MCF 10A (cell line): ENCODE data around the gene CHKA. TPM values are rescaled to one million over a fixed set of nuclear protein-coding genes. Genes with fewer than 3 reads are reported as not detected.

Source experiments
- BruUV-seq: library from RNA; stranded (reverse); fragments of 400-500 nt; replicated peaks from 2 replicates; lab custom pipeline; 2021; lab: Mats Ljungman, UMichigan
- CTCF ChIA-PET: fragments of 300-600 bp; sonication (Branson Sonifier 250); formaldehyde crosslinking; extraction: SDS; loops from one replicate; lab custom pipeline; 2021; ENCODE audit warnings: antibody characterized with exemption, inconsistent platforms; lab: Yijun Ruan, JAX
- POLR2A ChIA-PET: fragments of 300-600, 350-650 bp; sonication (Branson Sonifier 250); formaldehyde crosslinking; extraction: SDS; loops from one replicate; lab custom pipeline; 2020; ENCODE audit warnings: antibody characterized with exemption, inconsistent platforms; lab: Yijun Ruan, JAX
- DNase-seq: peaks from one replicate; pipeline ENCODE4 v3.0.0-alpha.2; 2018; ENCODE audit not compliant: unreplicated experiment
- H3K27ac Mint-ChIP-seq: one replicate; pipeline ENCODE4 v1.8.0; 2022; ENCODE audit warnings: mild to moderate bottlenecking, low read depth, mixed read lengths; ENCODE audit not compliant: unreplicated experiment
- H3K27me3 Mint-ChIP-seq: one replicate; pipeline ENCODE4 v1.8.0; 2022; ENCODE audit warnings: mixed read lengths; ENCODE audit not compliant: insufficient read depth, unreplicated experiment
- H3K36me3 Mint-ChIP-seq: one replicate; pipeline ENCODE4 v1.8.0; 2022; ENCODE audit warnings: mild to moderate bottlenecking, moderate library complexity, mixed read lengths; ENCODE audit not compliant: insufficient read depth, unreplicated experiment
- H3K4me1 Mint-ChIP-seq: one replicate; pipeline ENCODE4 v1.8.0; 2022; ENCODE audit warnings: mixed read lengths; ENCODE audit not compliant: insufficient read depth, unreplicated experiment
- H3K4me3 Mint-ChIP-seq: one replicate; pipeline ENCODE4 v1.8.0; 2022; ENCODE audit warnings: mild to moderate bottlenecking, moderate library complexity, mixed read lengths; ENCODE audit not compliant: unreplicated experiment
- H3K9me3 Mint-ChIP-seq: one replicate; pipeline ENCODE4 v1.8.0; 2022; ENCODE audit warnings: mixed read lengths; ENCODE audit not compliant: unreplicated experiment
- CTCF ChIP-seq: fragments of 200-600 bp; IDR thresholded peaks from one replicate; pipeline ENCODE4 v1.8.0; 2022; ENCODE audit warnings: antibody characterized with exemption, mild to moderate bottlenecking; ENCODE audit not compliant: unreplicated experiment
- intact Hi-C: fragments of 100-400 bp; cut with micrococcal nuclease; formaldehyde crosslinking; loops from 2 replicates; pipeline ENCODE4 v1.14.1; 2022
- total RNA-seq: library from RNA; stranded (reverse); gene quantifications from 2 replicates; pipeline ENCODE4 v1.2.3, GENCODE V29; 2022

Gene CHKA
- total RNA-seq, 1 experiment from 2014 or later: 7.8 TPM

- no peak for DNase-seq
- BruUV-seq: no TSS peak
- peaks cover 4% of the 10 kb centered on the region for H3K4me1 Mint-ChIP-seq
- H3K4me3 Mint-ChIP-seq: no peak overlapping the region
- no peak overlapping the region for H3K27ac Mint-ChIP-seq
- no peaks in the 10 kb centered on the region for H3K9me3 Mint-ChIP-seq
- POLR2A ChIA-PET: interaction anchor here (1.0 to 1.3 kb wide), 2 partner anchors 13 to 45 kb away, joined by 3 to 4 read pairs; no protein-coding TSS in a partner anchor
- H3K27me3 Mint-ChIP-seq: no peaks in the 10 kb centered on the region
- H3K36me3 Mint-ChIP-seq: peaks cover 66% of the 10 kb centered on the region
- CTCF ChIA-PET: no interaction called here
- intact Hi-C loops: no loop called here
- TF ChIP-seq CTCF: no peak
Measured at GRCh38 chr11:68163691-68164090, 42.5 kb upstream of the CHKA start.

GRCh38 chr11:68160100-68160695, 39.0 kb upstream of the CHKA start:
- TF ChIP-seq CTCF: no peak
- DNase-seq: no peak
- H3K36me3 Mint-ChIP-seq: peaks cover 44% of the 10 kb centered on the region
- no peak overlapping the region for H3K4me3 Mint-ChIP-seq
- H3K27ac Mint-ChIP-seq: no peak overlapping the region
- peaks cover 4% of the 10 kb centered on the region for H3K4me1 Mint-ChIP-seq
- intact Hi-C loops: no loop called here
- no peaks in the 10 kb centered on the region for H3K27me3 Mint-ChIP-seq
- BruUV-seq: no TSS peak
- POLR2A ChIA-PET: interaction anchor here (1.5 kb wide), 1 partner anchor 11 kb away, joined by 3 read pairs; no protein-coding TSS in a partner anchor
- CTCF ChIA-PET: interaction anchor here (0.7 kb wide), 1 partner anchor 45 kb away, joined by 3 read pairs; no protein-coding TSS in a partner anchor
- no peaks in the 10 kb centered on the region for H3K9me3 Mint-ChIP-seq

GRCh38 chr11:68159665-68160064, 38.5 kb upstream of the CHKA start:
- DNase-seq: no peak
- Mint-ChIP-seq H3K36me3 (peaks cover 44% of the 10 kb centered on the region), H3K4me3 (no peak overlapping the region), H3K27me3 (no peaks in the 10 kb centered on the region), H3K27ac (no peak overlapping the region), H3K4me1 (peaks cover 4% of the 10 kb centered on the region), H3K9me3 (no peaks in the 10 kb centered on the region)
- ChIA-PET POLR2A (interaction anchor here (1.5 kb wide), 1 partner anchor 11 kb away, joined by 3 read pairs; no protein-coding TSS in a partner anchor), CTCF (no interaction called here)
- no TSS peak for BruUV-seq
- no peak for TF ChIP-seq CTCF
- intact Hi-C loops: no loop called here

GRCh38 chr11:68159161-68159560, 38.0 kb upstream of the CHKA start:
- DNase-seq: no peak
- peaks cover 4% of the 10 kb centered on the region for H3K4me1 Mint-ChIP-seq
- no peaks in the 10 kb centered on the region for H3K9me3 Mint-ChIP-seq
- no peak overlapping the region for H3K27ac Mint-ChIP-seq
- no TSS peak for BruUV-seq
- no peak for TF ChIP-seq CTCF
- CTCF ChIA-PET: interaction anchor here (1.0 kb wide), 1 partner anchor 8 kb away, joined by 3 read pairs; no protein-coding TSS in a partner anchor
- H3K36me3 Mint-ChIP-seq: peaks cover 44% of the 10 kb centered on the region
- no peak overlapping the region for H3K4me3 Mint-ChIP-seq
- intact Hi-C loops: no loop called here
- POLR2A ChIA-PET: interaction anchor here (0.7 to 1.5 kb wide), 2 partner anchors 11 to 12 kb away, joined by 3 read pairs; no protein-coding TSS in a partner anchor
- no peaks in the 10 kb centered on the region for H3K27me3 Mint-ChIP-seq
